ENCODE data around the gene ZDBF2.

- TF ChIP-seq CTCF (IDR thresholded peaks at IDR 0.05) (peak in 1 of 6 experiments; percentile 22), POLR2A (IDR thresholded peaks at IDR 0.05) (no peak)
Measured at GRCh38 chr2:206250041-206250897, 24.2 kb upstream of the ZDBF2 start.
